ENCODE results near the gene PPARA.

Gene PPARA

GRCh38 chr22:46224044-46224897 is 73.9 kb downstream of the PPARA start:
- no peak for DNase-seq

DNA sequence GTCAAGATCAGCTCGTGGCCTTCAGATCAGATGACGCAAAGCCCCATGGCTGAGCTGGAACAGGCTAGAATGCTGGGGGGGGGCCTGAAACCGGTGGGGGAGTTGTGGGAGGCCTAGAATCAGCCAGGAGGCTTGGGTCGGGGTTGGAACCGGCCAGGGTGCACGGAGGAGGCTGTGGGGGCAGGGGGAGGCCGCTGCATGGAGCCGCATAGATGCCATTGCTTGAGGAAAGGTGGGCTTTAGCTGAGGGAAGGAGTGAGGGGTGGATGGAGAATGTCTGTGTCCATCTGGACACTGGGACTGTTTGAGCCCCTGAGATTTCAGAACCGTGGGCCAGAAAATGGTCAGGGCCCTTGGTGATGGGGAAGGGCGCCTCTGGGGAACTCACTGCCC is 74.6 kb downstream of the PPARA start:
- DNase-seq = no peak

DNA sequence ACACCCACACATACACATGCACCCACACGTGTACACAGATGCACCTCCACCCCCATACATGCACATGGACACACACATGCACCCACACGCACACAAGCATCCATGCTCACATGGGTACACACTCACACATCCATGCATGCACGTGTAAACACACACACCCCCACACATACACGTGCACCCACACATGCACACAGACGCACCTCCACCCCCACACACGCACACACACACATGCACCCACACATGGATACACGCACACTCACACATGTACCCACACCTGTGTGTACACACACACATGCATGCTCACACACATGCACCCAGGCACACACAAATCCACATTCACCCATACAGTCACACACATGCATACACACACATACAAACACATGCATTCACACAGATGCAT is 75.3 kb downstream of the PPARA start:
- DNase-seq = no peak

- no peak for DNase-seq
Observed at GRCh38 chr22:46226577-46226976, 76.3 kb downstream of the PPARA start.

DNA sequence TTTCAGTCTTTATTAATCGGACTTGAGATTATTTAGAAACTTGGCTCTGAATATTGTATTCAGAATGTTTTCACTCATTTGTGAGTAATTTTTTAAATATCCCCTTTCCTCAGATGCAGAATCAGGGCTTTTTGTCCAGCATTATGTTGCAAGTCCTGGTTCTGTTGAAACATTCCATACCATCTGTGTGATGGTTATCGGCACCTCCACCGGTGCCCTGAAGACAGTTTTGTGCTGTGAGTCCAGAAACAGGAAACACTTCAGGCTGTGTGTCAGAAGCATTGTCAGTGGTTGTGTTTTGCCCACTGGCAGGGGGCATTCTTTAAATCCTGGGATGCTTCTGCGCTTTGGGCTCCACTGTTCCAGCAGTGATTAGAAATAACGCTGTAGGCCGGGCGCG is 79.4 kb downstream of the PPARA start:
- DNase-seq = no peak

DNA sequence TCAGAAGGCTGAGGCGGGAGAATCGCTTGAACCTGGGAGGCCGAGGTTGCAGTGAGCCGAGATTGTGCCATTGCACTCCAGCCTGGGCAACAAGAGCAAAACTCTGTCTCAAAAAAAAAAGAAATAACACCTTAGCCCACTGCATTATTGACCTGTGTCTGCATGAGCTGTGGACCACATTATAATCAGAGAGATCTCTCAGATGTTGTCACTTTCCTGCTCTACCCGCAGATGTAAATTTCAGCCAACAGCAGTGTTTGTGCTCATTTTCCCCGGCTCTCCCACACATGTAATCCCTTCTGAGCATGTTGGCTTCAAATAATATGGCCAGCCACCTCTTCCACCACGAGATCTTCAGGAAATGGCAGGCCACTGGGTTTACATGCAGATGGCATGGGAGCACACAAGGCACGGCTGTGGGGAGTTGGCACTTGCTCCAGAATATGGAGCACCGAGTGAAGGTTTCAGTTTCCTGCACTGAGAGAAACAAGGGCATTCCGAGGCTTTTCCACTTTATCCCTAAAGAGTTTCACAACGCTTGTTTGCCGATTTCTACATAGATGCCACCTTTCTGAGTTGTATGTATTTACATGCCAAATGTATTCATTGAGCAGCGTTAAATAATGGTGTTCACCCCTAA is 80.1 kb downstream of the PPARA start:
- DNase-seq = no peak

- DNase-seq = no peak
Observed at GRCh38 chr22:46233231-46233630, 82.9 kb downstream of the PPARA start.

DNA sequence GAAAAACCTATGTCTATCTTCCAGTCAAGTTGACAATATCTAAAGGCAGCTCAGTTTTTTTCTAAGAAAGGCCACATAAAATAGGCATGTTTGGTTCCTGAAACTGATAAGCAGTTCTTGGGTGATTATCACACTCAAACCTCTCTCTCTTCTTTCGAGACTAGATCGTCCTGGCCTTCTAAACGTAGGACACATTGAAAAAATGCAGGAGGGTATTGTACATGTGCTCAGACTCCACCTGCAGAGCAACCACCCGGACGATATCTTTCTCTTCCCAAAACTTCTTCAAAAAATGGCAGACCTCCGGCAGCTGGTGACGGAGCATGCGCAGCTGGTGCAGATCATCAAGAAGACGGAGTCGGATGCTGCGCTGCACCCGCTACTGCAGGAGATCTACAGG is 84.6 kb downstream of the PPARA start:
- no peak for DNase-seq

- DNase-seq = no peak
Observed at GRCh38 chr22:46237453-46238124, 87.3 kb downstream of the PPARA start.

GRCh38 chr22:46238541-46238940 is 88.2 kb downstream of the PPARA start:
- DNase-seq = no peak

GRCh38 chr22:46239261-46240048 is 89.1 kb downstream of the PPARA start:
- no peak for DNase-seq

- DNase-seq = no peak
Observed at GRCh38 chr22:46240073-46240472, 89.7 kb downstream of the PPARA start.

GRCh38 chr22:46240506-46240905 is 90.2 kb downstream of the PPARA start:
- DNase-seq = no peak

DNA sequence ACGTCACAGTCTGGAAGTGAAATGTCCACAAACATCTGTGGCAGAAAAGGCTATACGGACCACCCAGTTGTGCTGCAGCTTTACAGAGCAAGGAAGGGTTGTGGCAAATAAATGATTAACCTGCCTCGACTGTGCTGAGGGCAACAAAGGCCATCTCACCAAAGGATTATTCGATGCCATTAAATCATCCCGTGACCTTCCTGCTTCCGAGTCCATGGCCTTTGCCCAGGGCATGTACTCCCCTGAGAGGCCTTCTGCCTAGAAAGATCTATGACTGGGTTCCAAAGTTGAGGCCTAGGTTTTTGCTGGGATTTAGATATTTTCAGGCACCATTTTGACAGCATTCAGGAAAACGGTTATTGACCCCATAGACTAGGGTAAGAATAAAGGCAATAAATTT is 90.6 kb downstream of the PPARA start:
- DNase-seq = no peak

- DNase-seq = no peak
Observed at GRCh38 chr22:46241396-46242007, 91.2 kb downstream of the PPARA start.

GRCh38 chr22:46242076-46242475 is 91.8 kb downstream of the PPARA start:
- DNase-seq = no peak

- no peak for DNase-seq
Observed at GRCh38 chr22:46244771-46245170, 94.4 kb downstream of the PPARA start.

DNA sequence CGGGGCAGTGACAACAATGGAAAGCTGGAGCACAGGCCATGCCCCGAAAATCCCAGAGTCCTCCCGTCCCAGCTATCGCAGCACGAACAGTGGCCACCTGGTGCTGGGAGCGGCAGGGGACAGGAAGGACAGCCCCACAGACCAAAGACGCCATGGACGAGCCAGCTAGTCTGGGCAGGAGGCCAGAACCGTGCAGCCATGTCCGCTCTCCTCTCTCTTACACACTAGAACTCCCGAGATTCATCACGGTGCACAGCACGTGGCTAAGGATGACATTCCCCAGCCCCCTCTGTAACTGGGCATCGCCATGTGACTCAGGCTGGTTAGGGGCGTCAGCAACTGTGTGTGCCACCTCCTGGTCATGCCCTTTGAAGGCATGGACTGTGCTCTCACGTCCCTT is 95.2 kb downstream of the PPARA start:
- DNase-seq = no peak

- no peak for DNase-seq
Observed at GRCh38 chr22:46246178-46246577, 95.9 kb downstream of the PPARA start.

GRCh38 chr22:46247443-46247975 is 97.2 kb downstream of the PPARA start:
- DNase-seq = no peak

GRCh38 chr22:46250035-46250782 is 99.9 kb downstream of the PPARA start, which contains the start of gene CDPF1:
Gene CDPF1, minus strand, starts transcription at chr22:46250293. Its CDS starts 2,009 bp downstream, at chr22:46248284.
- peak; percentile 82 to 86 (median 83) for DNase-seq

DNA sequence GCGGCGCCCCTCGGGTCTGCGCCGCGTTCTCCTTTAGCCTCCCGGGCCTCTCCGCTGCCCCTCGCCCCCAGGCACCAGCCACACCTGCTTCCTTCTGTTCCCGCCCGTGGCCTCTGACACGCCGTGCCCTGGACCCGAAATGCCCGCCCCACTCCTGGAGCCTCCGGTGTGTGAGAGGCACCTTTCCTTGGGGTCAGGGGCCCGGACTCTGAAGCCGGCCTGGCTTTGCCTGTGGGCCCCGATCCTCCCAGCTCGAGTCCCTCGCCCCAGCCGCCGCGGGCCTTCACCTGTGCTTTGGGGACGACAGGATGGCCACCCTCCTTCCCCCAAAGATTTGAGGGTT is 100.4 kb downstream of the PPARA start:
- no peak for DNase-seq
